ENCODE measurements around the gene TMEM207. TPM values are rescaled to one million over a fixed set of nuclear protein-coding genes. Genes with fewer than 3 reads are reported as not detected.

Gene TMEM207
- total RNA-seq, 4 donors from 2014 or later: not detected

- in situ Hi-C loops (cut with MboI; ENCODE audit: low pct_ligation_motif_present in 1 of 4, low pct_unique_long_range_greater_than_20kb in 1 of 4, low sequenced_read_pairs in 3 of 4): loop anchor here in 1 of 4 donors (25.0 kb wide), 2 partner anchors 111 to 464 kb away; no protein-coding TSS in a partner anchor
- WGBS, 2 donors (ENCODE audit: low coverage in 1 of 2): 96 to 100% methylated on average over 1 of the region's 1 CpG
These were observed 23.9 kb downstream of the TMEM207 start for GRCh38 chr3:190425833-190426232.

GRCh38 chr3:190424478-190425439 lies 24.9 kb downstream of the TMEM207 start:
- peaks cover 0 to 4% (median 0%) of the 10 kb centered on the region in 4 donors for H3K4me1 ChIP-seq
- no peak for TF ChIP-seq EP300 (IDR thresholded peaks at IDR 0.05; ENCODE audit: low read depth)
- TF ChIP-seq CTCF (IDR thresholded peaks at IDR 0.05): peak; percentile 45 to 57 (median 54)
- H3K27me3 ChIP-seq: no peaks in the 10 kb centered on the region
- H3K27ac ChIP-seq: no peak overlapping the region
- H3K9me3 ChIP-seq: no peaks in the 10 kb centered on the region
- H3K36me3 ChIP-seq: no peaks in the 10 kb centered on the region
- peak; percentile 16 for DNase-seq
- in situ Hi-C loops (cut with MboI; ENCODE audit: low pct_ligation_motif_present in 1 of 4, low pct_unique_long_range_greater_than_20kb in 1 of 4, low sequenced_read_pairs in 3 of 4) (loop anchor here in 1 of 4 donors (25.0 kb wide), 2 partner anchors 113 to 462 kb away; no protein-coding TSS in a partner anchor), intact Hi-C loops (cut with DNase I; ENCODE audit: low total_unique reads) (no loop called here)
- H3K4me3 ChIP-seq: no peak overlapping the region
- WGBS, 2 donors (ENCODE audit: low coverage in 1 of 2): 27 to 28% methylated on average over 16 of the region's 16 CpGs

More at GRCh38 chr3:190425833-190426232, 23.9 kb downstream of the TMEM207 start:
- DNase-seq: no peak
- Histone ChIP-seq H3K27me3 (no peaks in the 10 kb centered on the region), H3K9me3 (no peaks in the 10 kb centered on the region), H3K4me1 (peaks cover 0 to 4% (median 0%) of the 10 kb centered on the region in 4 donors), H3K4me3 (no peak overlapping the region), H3K27ac (no peak overlapping the region), H3K36me3 (no peaks in the 10 kb centered on the region)
- TF ChIP-seq EP300 (IDR thresholded peaks at IDR 0.05; ENCODE audit: low read depth) (no peak), POLR2AphosphoS5 (IDR thresholded peaks at IDR 0.05) (no peak), CTCF (IDR thresholded peaks at IDR 0.05) (no peak), POLR2A (IDR thresholded peaks at IDR 0.05) (no peak)
- intact Hi-C loops (cut with DNase I; ENCODE audit: low total_unique reads): no loop called here

GRCh38 chr3:190424108-190424477 lies 25.6 kb downstream of the TMEM207 start:
- Histone ChIP-seq H3K27ac (no peak overlapping the region), H3K36me3 (no peaks in the 10 kb centered on the region), H3K9me3 (no peaks in the 10 kb centered on the region), H3K4me1 (peaks cover 0 to 4% (median 0%) of the 10 kb centered on the region in 4 donors), H3K4me3 (no peak overlapping the region), H3K27me3 (no peaks in the 10 kb centered on the region)
- DNase-seq: no peak
- in situ Hi-C loops (cut with MboI; ENCODE audit: low pct_ligation_motif_present in 1 of 4, low pct_unique_long_range_greater_than_20kb in 1 of 4, low sequenced_read_pairs in 3 of 4): no loop called here
- intact Hi-C loops (cut with DNase I; ENCODE audit: low total_unique reads): no loop called here
- TF ChIP-seq POLR2AphosphoS5 (IDR thresholded peaks at IDR 0.05) (no peak), CTCF (IDR thresholded peaks at IDR 0.05) (no peak), EP300 (IDR thresholded peaks at IDR 0.05; ENCODE audit: low read depth) (no peak), POLR2A (IDR thresholded peaks at IDR 0.05) (no peak)
- 31 to 47% methylated on average over 2 of the region's 2 CpGs for WGBS, 2 donors (ENCODE audit: low coverage in 1 of 2)

- in situ Hi-C loops (cut with MboI; ENCODE audit: low pct_ligation_motif_present in 1 of 4, low pct_unique_long_range_greater_than_20kb in 1 of 4, low sequenced_read_pairs in 3 of 4) (no loop called here), intact Hi-C loops (cut with DNase I; ENCODE audit: low total_unique reads) (no loop called here)
- no peak overlapping the region for H3K27ac ChIP-seq
- H3K4me1 ChIP-seq: no peaks in the 10 kb centered on the region
- no peak overlapping the region for H3K4me3 ChIP-seq
- no peaks in the 10 kb centered on the region for H3K36me3 ChIP-seq
- DNase-seq: no peak
- 72 to 100% methylated on average over 1 to 3 of the region's 3 CpGs for WGBS, 2 donors (ENCODE audit: low coverage in 1 of 2)
- no peaks in the 10 kb centered on the region for H3K9me3 ChIP-seq
- TF ChIP-seq EP300 (IDR thresholded peaks at IDR 0.05; ENCODE audit: low read depth) (no peak), POLR2A (IDR thresholded peaks at IDR 0.05) (no peak), CTCF (IDR thresholded peaks at IDR 0.05) (no peak), POLR2AphosphoS5 (IDR thresholded peaks at IDR 0.05) (no peak)
- no peaks in the 10 kb centered on the region for H3K27me3 ChIP-seq
These were observed 35.4 kb downstream of the TMEM207 start for GRCh38 chr3:190414297-190414696.
